ENCODE results near the gene LRPPRC.

LRPPRC gene

DNA sequence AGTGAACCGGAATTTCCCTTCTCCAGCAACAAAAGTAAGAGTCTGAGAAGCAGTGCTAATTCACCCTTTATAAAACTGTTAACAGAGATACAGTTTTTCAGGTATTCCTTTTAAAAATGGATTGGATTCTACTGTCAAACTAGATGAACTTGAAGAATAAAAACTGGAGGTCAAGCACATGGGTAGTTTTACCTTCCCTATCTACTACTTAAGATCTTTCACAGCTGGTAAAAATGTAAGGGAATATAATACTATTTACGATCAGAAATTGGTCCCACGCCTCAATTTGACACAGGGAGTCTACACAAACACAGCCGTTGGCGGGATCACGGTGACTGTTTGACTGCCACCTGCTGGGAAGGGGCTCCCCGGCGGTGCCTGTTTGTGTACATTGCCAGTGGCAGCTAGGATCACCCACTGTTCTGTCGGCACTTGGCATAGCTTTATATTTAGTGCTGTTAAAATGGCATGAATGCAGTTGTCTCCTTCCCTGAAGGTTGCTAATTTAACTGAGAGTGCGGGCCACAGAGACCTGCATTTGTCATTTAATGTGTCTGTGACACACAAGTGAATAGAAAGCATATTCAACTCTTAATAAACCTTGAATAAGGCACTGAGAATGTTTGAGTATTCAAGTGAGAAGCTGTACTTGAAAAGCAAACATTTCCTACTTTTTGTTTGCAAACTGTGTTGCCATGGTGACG is 97.5 kb downstream of the LRPPRC start:
- no peak for DNase-seq (ENCODE audit: low spot score)
- Histone ChIP-seq H3K36me3 (ENCODE audit: low read depth) (peaks cover 92% of the 10 kb centered on the region), H3K4me1 (ENCODE audit: insufficient read depth, poor library complexity, severe bottlenecking) (no peaks in the 10 kb centered on the region)

GRCh38 chr2:43897492-43897891 is 98.3 kb downstream of the LRPPRC start:
- Histone ChIP-seq H3K4me3 (ENCODE audit: severe bottlenecking) (no peak overlapping the region), H3K9me3 (ENCODE audit: severe bottlenecking) (no peaks in the 10 kb centered on the region), H3K27ac (ENCODE audit: poor library complexity, severe bottlenecking) (no peak overlapping the region), H3K36me3 (ENCODE audit: low read depth) (peaks cover 93% of the 10 kb centered on the region), H3K4me1 (ENCODE audit: insufficient read depth, poor library complexity, severe bottlenecking) (no peaks in the 10 kb centered on the region), H3K27me3 (ENCODE audit: insufficient read depth, poor library complexity, severe bottlenecking) (no peaks in the 10 kb centered on the region)
- DNase-seq (ENCODE audit: low spot score) (no peak), ATAC-seq (ENCODE audit: low read depth) (no peak)
- TF ChIP-seq, protein P1, sequence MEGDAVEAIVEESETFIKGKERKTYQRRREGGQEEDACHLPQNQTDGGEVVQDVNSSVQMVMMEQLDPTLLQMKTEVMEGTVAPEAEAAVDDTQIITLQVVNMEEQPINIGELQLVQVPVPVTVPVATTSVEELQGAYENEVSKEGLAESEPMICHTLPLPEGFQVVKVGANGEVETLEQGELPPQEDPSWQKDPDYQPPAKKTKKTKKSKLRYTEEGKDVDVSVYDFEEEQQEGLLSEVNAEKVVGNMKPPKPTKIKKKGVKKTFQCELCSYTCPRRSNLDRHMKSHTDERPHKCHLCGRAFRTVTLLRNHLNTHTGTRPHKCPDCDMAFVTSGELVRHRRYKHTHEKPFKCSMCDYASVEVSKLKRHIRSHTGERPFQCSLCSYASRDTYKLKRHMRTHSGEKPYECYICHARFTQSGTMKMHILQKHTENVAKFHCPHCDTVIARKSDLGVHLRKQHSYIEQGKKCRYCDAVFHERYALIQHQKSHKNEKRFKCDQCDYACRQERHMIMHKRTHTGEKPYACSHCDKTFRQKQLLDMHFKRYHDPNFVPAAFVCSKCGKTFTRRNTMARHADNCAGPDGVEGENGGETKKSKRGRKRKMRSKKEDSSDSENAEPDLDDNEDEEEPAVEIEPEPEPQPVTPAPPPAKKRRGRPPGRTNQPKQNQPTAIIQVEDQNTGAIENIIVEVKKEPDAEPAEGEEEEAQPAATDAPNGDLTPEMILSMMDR (IDR thresholded peaks at IDR 0.05; ENCODE audit: poor library complexity, severe bottlenecking), result no peak

More for the DNA sequence above, 97.5 kb downstream of the LRPPRC start:
- Histone ChIP-seq H3K27ac (ENCODE audit: poor library complexity, severe bottlenecking) (no peak overlapping the region), H3K9me3 (ENCODE audit: severe bottlenecking) (no peaks in the 10 kb centered on the region), H3K4me3 (ENCODE audit: severe bottlenecking) (no peak overlapping the region), H3K27me3 (ENCODE audit: insufficient read depth, poor library complexity, severe bottlenecking) (no peaks in the 10 kb centered on the region)
- no peak for ATAC-seq (ENCODE audit: low read depth)
- TF ChIP-seq, protein P1 (IDR thresholded peaks at IDR 0.05; ENCODE audit: poor library complexity, severe bottlenecking), result peak; percentile 24

GRCh38 chr2:43896906-43897305 is 98.9 kb downstream of the LRPPRC start:
- H3K4me3 ChIP-seq (ENCODE audit: severe bottlenecking), result no peak overlapping the region
- DNase-seq (ENCODE audit: low spot score) (no peak), ATAC-seq (ENCODE audit: low read depth) (no peak)
- no peak overlapping the region for H3K27ac ChIP-seq (ENCODE audit: poor library complexity, severe bottlenecking)
- no peaks in the 10 kb centered on the region for H3K9me3 ChIP-seq (ENCODE audit: severe bottlenecking)
- H3K36me3 ChIP-seq (ENCODE audit: low read depth), result peaks cover 94% of the 10 kb centered on the region
- H3K27me3 ChIP-seq (ENCODE audit: insufficient read depth, poor library complexity, severe bottlenecking), result no peaks in the 10 kb centered on the region
- no peaks in the 10 kb centered on the region for H3K4me1 ChIP-seq (ENCODE audit: insufficient read depth, poor library complexity, severe bottlenecking)
- TF ChIP-seq, protein P1 (IDR thresholded peaks at IDR 0.05; ENCODE audit: poor library complexity, severe bottlenecking), result no peak

DNA sequence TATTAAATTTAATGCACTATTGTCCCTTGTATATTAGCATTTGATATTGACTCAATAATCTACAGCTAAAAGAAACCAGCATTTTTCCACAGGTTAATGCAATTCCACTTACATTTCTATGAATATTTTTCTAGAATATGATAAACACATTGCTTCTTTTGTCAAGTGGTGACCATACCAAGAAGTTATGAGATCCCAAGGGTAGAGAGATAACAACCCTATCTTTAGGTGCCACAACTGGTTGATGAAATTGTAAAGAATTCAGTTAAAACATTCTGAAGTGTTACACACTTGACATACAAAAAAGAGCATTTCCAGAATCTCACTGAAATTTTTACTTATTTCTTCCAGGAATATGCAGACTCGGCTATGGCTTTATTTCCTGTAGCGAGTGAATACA is 101.0 kb downstream of the LRPPRC start:
- Histone ChIP-seq H3K4me1 (ENCODE audit: insufficient read depth, poor library complexity, severe bottlenecking) (no peaks in the 10 kb centered on the region), H3K4me3 (ENCODE audit: severe bottlenecking) (no peak overlapping the region), H3K27me3 (ENCODE audit: insufficient read depth, poor library complexity, severe bottlenecking) (no peaks in the 10 kb centered on the region), H3K9me3 (ENCODE audit: severe bottlenecking) (no peaks in the 10 kb centered on the region), H3K36me3 (ENCODE audit: low read depth) (peaks cover 94% of the 10 kb centered on the region), H3K27ac (ENCODE audit: poor library complexity, severe bottlenecking) (no peak overlapping the region)
- TF ChIP-seq, protein P1 (IDR thresholded peaks at IDR 0.05; ENCODE audit: poor library complexity, severe bottlenecking), result no peak
- ATAC-seq (ENCODE audit: low read depth) (no peak), DNase-seq (ENCODE audit: low spot score) (no peak)

DNA sequence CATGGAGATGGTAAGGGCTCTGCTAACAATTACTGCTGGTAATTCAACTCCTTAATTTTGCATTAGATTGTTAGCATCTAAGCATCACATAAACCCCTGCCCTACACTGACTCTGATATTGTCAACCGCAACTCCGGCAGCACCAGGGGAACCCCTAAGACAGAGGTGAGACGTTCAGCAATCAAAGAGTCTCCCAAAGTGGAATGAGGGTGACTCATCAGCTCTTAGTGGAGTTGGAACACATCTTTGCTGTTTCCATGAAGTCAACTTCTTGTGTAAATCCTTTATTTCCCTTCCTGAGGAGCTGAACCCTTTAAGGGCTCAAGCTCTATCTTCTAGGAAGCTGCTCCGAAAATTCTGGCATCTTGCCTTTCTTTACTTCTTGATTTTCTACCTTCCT is 104.9 kb downstream of the LRPPRC start:
- Histone ChIP-seq H3K27me3 (ENCODE audit: insufficient read depth, poor library complexity, severe bottlenecking) (no peaks in the 10 kb centered on the region), H3K4me1 (ENCODE audit: insufficient read depth, poor library complexity, severe bottlenecking) (no peaks in the 10 kb centered on the region), H3K9me3 (ENCODE audit: severe bottlenecking) (no peaks in the 10 kb centered on the region), H3K36me3 (ENCODE audit: low read depth) (peaks cover 91% of the 10 kb centered on the region), H3K4me3 (ENCODE audit: severe bottlenecking) (no peak overlapping the region), H3K27ac (ENCODE audit: poor library complexity, severe bottlenecking) (no peak overlapping the region)
- TF ChIP-seq, protein P1 (IDR thresholded peaks at IDR 0.05; ENCODE audit: poor library complexity, severe bottlenecking), result no peak
- ATAC-seq (ENCODE audit: low read depth) (no peak), DNase-seq (ENCODE audit: low spot score) (no peak)
